SK-N-SH (cell line): ENCODE data around the gene NOD1. TPM values are rescaled to one million over a fixed set of nuclear protein-coding genes. Genes with fewer than 3 reads are reported as not detected.
A peak's percentile ranks its signal among the peaks of the same experiment; 100 is the strongest.
"Not testable (repeated sequence)": the region's sequence is repeated elsewhere in the genome, so short reads cannot be mapped to it uniquely, and the experiment has no call there.

Source experiments
- CTCF ChIA-PET: fragments of 300-600, 350-600 bp; formaldehyde crosslinking; extraction: SDS; loops from one replicate; lab custom pipeline; 2021; lab: Yijun Ruan, JAX
- POLR2A ChIA-PET: fragments of 350-600 bp; sonication (Branson Sonifier 250); formaldehyde crosslinking; extraction: SDS; loops from one replicate; lab custom pipeline; 2020; ENCODE audit warnings: antibody characterized with exemption, inconsistent platforms; lab: Yijun Ruan, JAX
- DNase-seq: peaks from one replicate; pipeline ENCODE4 v3.0.0; 2012
- H2AFZ ChIP-seq: fragments of 200-600 bp; sonication (generic); 2 replicates; pipeline ENCODE4 v1.8.1; 2016; ENCODE audit warnings: antibody characterized with exemption, mild to moderate bottlenecking, low read depth
- H3F3A ChIP-seq: fragments of 200-600 bp; sonication (generic); replicated peaks from 2 replicates; pipeline ENCODE3; 2016; ENCODE audit warnings: antibody characterized with exemption, mild to moderate bottlenecking; ENCODE audit not compliant: insufficient read depth
- H3K27ac ChIP-seq, 2 experiments: fragments of 200-500 bp in 1 of 2; fragments of 200-600 bp in 1 of 2; sonication (Bioruptor generic) in 1 of 2; sonication (generic), shearing (Covaris generic) in 1 of 2; 2 replicates each; pipeline versions ENCODE4 v1.5.1 to v1.6.1; 2014 to 2016; ENCODE audit warnings: low read depth in 2 of 2, inconsistent platforms in 1 of 2, low read length in 1 of 2, mild to moderate bottlenecking in 1 of 2, mixed read lengths in 1 of 2
- H3K27me3 ChIP-seq: fragments of 200-600 bp; sonication (generic), shearing (Covaris generic); 2 replicates; pipeline ENCODE4 v1.6.1; 2016; ENCODE audit warnings: mixed run types; ENCODE audit not compliant: insufficient read depth
- H3K36me3 ChIP-seq, 2 experiments: fragments of 200-500 bp in 1 of 2; fragments of 200-600 bp in 1 of 2; sonication (Bioruptor generic) in 1 of 2; sonication (generic) in 1 of 2; replicated peaks in 1 of 2; 2 replicates each; pipeline versions ENCODE3 to v1.5.1; 2014 to 2016; ENCODE audit warnings: low read length in 1 of 2, mild to moderate bottlenecking in 1 of 2; ENCODE audit not compliant: insufficient read depth in 2 of 2, control insufficient read depth in 1 of 2
- H3K4me1 ChIP-seq, 2 experiments: fragments of 200-500 bp in 1 of 2; fragments of 200-600 bp in 1 of 2; sonication (Bioruptor generic) in 1 of 2; sonication (generic), shearing (Covaris generic) in 1 of 2; 2 replicates each; pipeline versions ENCODE4 v1.5.1 to v1.6.1; 2014 to 2016; ENCODE audit warnings: low read depth in 1 of 2, low read length in 1 of 2, mixed run types in 1 of 2; ENCODE audit not compliant: insufficient read depth in 2 of 2, control insufficient read depth in 1 of 2
- H3K4me2 ChIP-seq: fragments of 200-600 bp; sonication (generic), shearing (Covaris generic); 2 replicates; pipeline ENCODE4 v1.6.1; 2017; ENCODE audit warnings: mixed run types
- H3K4me3 ChIP-seq, 2 experiments: fragments of 200-500 bp in 1 of 2; fragments of 200-600 bp in 1 of 2; sonication (Bioruptor generic) in 1 of 2; sonication (generic), shearing (Covaris generic) in 1 of 2; 2 replicates each; pipeline versions ENCODE4 v1.5.1 to v1.8.1; 2014 to 2016; ENCODE audit warnings: low read depth in 2 of 2, inconsistent platforms in 1 of 2, low read length in 1 of 2, mild to moderate bottlenecking in 1 of 2, mixed read lengths in 1 of 2, moderate library complexity in 1 of 2
- H3K79me2 ChIP-seq: fragments of 200-600 bp; sonication (generic); 2 replicates; pipeline ENCODE4 v1.8.1; 2017; ENCODE audit warnings: mild to moderate bottlenecking; ENCODE audit not compliant: insufficient read depth
- H3K9ac ChIP-seq: fragments of 200-600 bp; sonication (generic); 2 replicates; pipeline ENCODE4 v1.6.1; 2017; ENCODE audit warnings: mixed run types
- H3K9me2 ChIP-seq: fragments of 200-600 bp; sonication (generic); 2 replicates; pipeline ENCODE4 v1.6.1; 2017; ENCODE audit warnings: mixed run types
- H3K9me3 ChIP-seq: fragments of 200-600 bp; sonication (generic); 2 replicates; pipeline ENCODE4 v1.6.1; 2017; ENCODE audit warnings: mixed run types, mild to moderate bottlenecking, moderate library complexity
- H4K20me1 ChIP-seq: fragments of 200-600 bp; sonication (generic); 2 replicates; pipeline ENCODE4 v1.6.1; 2017; ENCODE audit warnings: mild to moderate bottlenecking, mixed run types; ENCODE audit not compliant: insufficient read depth
- GATA2 ChIP-seq: sonication (generic); formaldehyde crosslinking; IDR thresholded peaks from 2 replicates; pipeline ENCODE4 v1.5.0; 2020; ENCODE audit warnings: mild to moderate bottlenecking, missing genetic modification reagents
- IRF3 ChIP-seq: fragments of 150-350 bp; IDR thresholded peaks from 2 replicates; pipeline ENCODE4 v1.6.1; 2016; ENCODE audit warnings: mild to moderate bottlenecking, low read depth, low read length
- MXI1 ChIP-seq: IDR thresholded peaks from 2 replicates; pipeline ENCODE4 v1.6.1; 2012; ENCODE audit warnings: mild to moderate bottlenecking, low read depth, low read length, improper control_type of control experiment
- RAD21 ChIP-seq: IDR thresholded peaks from 2 replicates; pipeline ENCODE4 v1.6.1; 2012; ENCODE audit warnings: mild to moderate bottlenecking, low read length
- USF1 ChIP-seq: IDR thresholded peaks from 2 replicates; pipeline ENCODE4 v1.4.0; 2012; ENCODE audit warnings: low read depth, borderline replicate concordance
- ZBTB33 ChIP-seq: IDR thresholded peaks from 2 replicates; pipeline ENCODE4 v1.4.0; 2012; ENCODE audit warnings: low read depth, borderline replicate concordance
- WGBS: methylation state at CpG from one replicate; pipeline ENCODE4 v1.1.6; 2017; ENCODE audit warnings: low lambda C conversion rate; 5-methylcytosine and 5-hydroxymethylcytosine counted together
- polyA plus RNA-seq, 3 experiments: library from polyadenylated mRNA; depleted of rRNA; stranded (reverse); fragments of >200 nt; gene quantifications; 2 replicates each; pipeline ENCODE4 v1.2.3, GENCODE V29; 2012

NOD1 gene
- polyA plus RNA-seq, 1 of the 3 experiments (the other 2 are of a cell fraction): 5.5 TPM

- no peak for TF ChIP-seq IRF3
- TF ChIP-seq RAD21: peak; percentile 72
- TF ChIP-seq MXI1: no peak
- TF ChIP-seq ZBTB33: no peak
- TF ChIP-seq USF1: no peak
These were observed 31.8 kb upstream of the NOD1 start (continued) for GRCh38 chr7:30510124-30511075.

- CTCF ChIA-PET: interaction anchor here (2.4 to 4.8 kb wide), 3 partner anchors 10 to 54 kb away, joined by 10 to 55 read pairs (median 27); no protein-coding TSS in a partner anchor
These were observed 30.7 kb upstream of the NOD1 start for GRCh38 chr7:30509171-30509857.

GRCh38 chr7:30507346-30507900 is 28.8 kb upstream of the NOD1 start:
- H3K9me2 ChIP-seq, H3K9me3 ChIP-seq, H3K27me3 ChIP-seq, H2AFZ ChIP-seq, H3F3A ChIP-seq, H3K36me3 ChIP-seq, H3K4me3 ChIP-seq, DNase-seq, H3K4me2 ChIP-seq, H4K20me1 ChIP-seq, H3K27ac ChIP-seq, H3K9ac ChIP-seq: not testable (repeated sequence)
- peaks cover 21% of the 10 kb centered on the region for H3K79me2 ChIP-seq
- 86% methylated on average over 9 of the region's 9 CpGs for WGBS
- ChIA-PET POLR2A (interaction anchor here (0.6 to 0.8 kb wide), 2 partner anchors 29 to 298 kb away, joined by 3 read pairs; partner anchors contain the start of gene NOD1), CTCF (interaction anchor here (1.0 kb wide), 2 partner anchors 57 to 231 kb away, joined by 3 to 4 read pairs; no protein-coding TSS in a partner anchor)
- H3K4me1 ChIP-seq: peaks cover 0 to 22% of the 10 kb centered on the region in 2 experiments; a peak in 2 of 4 replicates

More at GRCh38 chr7:30509171-30509857, 30.7 kb upstream of the NOD1 start:
- H3K4me3 ChIP-seq, H3K9ac ChIP-seq, H3K79me2 ChIP-seq, H3K9me3 ChIP-seq, H3K9me2 ChIP-seq, H3K36me3 ChIP-seq, DNase-seq, POLR2A ChIA-PET, H3K27me3 ChIP-seq, H3K4me2 ChIP-seq, H2AFZ ChIP-seq, H3F3A ChIP-seq, H4K20me1 ChIP-seq: not testable (repeated sequence)
- 52% methylated on average over 9 of the region's 9 CpGs for WGBS
- peak; percentile 24; the same call in 1 of the 2 replicates for TF ChIP-seq GATA2 (CRISPR knock-in tag)
- peak overlapping the region in 1 of 2 experiments; percentile 67; a peak in 1 of 4 replicates for H3K27ac ChIP-seq
- H3K4me1 ChIP-seq: peaks cover 0 to 12% of the 10 kb centered on the region in 2 experiments; a peak in 2 of 4 replicates
